ENCODE data around the gene PSEN1.

- TF ChIP-seq REST (IDR thresholded peaks at IDR 0.05; ENCODE audit: low read depth), result no peak
- TF ChIP-seq CTCF (IDR thresholded peaks at IDR 0.05 in 2 of 3, conservative IDR thresholded peaks at IDR 0.05 in 1 of 3; ENCODE audit: borderline replicate concordance in 1 of 3, insufficient read depth in 1 of 3, low read depth in 2 of 3, low read length in 2 of 3), result no peak
- no peak for TF ChIP-seq ZBTB33 (IDR thresholded peaks at IDR 0.05; ENCODE audit: extremely low read depth, insufficient replicate concordance, low read length)
- TF ChIP-seq POLR2AphosphoS5 (IDR thresholded peaks at IDR 0.05; ENCODE audit: low read depth, low read length), result no peak
- TF ChIP-seq EZH2 (IDR thresholded peaks at IDR 0.05), result no peak
- no peak for TF ChIP-seq SP1 (IDR thresholded peaks at IDR 0.05; ENCODE audit: low read depth)
- no peak for TF ChIP-seq MAX (IDR thresholded peaks at IDR 0.05)
- TF ChIP-seq RAD21 (IDR thresholded peaks at IDR 0.05; ENCODE audit: low read depth), result no peak
- no peak for TF ChIP-seq POLR2A (IDR thresholded peaks at IDR 0.05; ENCODE audit: borderline replicate concordance, extremely low read depth, insufficient read depth, insufficient read length)
- TF ChIP-seq ATF3 (IDR thresholded peaks at IDR 0.05), result no peak
Observed at GRCh38 chr14:73209953-73210352, 73.6 kb downstream of the PSEN1 start.

Measured in HCT116 (cell line).